Stimulated activated CD4-positive, alpha-beta T cell treated with anti-CD3 and anti-CD28 coated beads, Interleukin-4, amount 100 ng/mL, for 48 hours (primary cell): ENCODE data around the gene IFNL1.
"Not testable (repeated sequence)": the region's sequence is repeated elsewhere in the genome, so short reads cannot be mapped to it uniquely, and the experiment has no call there.

ENCODE experiments used
- DNase-seq, 2 donors: peaks; one replicate each; pipeline ENCODE4 v3.0.0-alpha.2; 2020; ENCODE audit warnings: low read depth in 2 of 2

IFNL1 gene

DNA sequence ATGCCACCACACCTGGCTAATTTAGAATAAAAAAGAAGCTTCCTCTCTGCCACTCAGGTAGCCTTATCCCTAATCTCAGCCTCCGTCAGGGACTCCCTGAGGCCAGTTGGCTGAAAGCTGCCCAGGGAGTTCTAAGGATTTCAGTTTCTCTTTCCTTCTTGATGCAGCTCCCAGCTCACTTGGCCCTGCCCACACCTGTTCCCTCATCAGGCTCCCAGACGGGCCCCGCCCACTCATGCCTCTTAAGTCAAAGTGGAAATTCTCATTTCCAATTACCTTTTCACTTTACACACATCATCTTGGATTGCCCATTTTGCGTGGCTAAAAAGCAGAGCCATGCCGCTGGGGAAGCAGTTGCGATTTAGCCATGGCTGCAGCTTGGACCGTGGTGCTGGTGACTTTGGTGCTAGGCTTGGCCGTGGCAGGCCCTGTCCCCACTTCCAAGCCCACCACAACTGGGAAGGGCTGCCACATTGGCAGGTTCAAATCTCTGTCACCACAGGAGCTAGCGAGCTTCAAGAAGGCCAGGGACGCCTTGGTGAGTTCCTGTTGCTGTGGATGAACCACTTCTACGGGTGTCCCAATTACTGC lies at the start of gene IFNL1:
IFNL1 (plus strand) TSS at position 353 of the 591 bp plus-strand sequence; CDS start at position 368, 15 bp downstream.
- no peak for DNase-seq

DNA sequence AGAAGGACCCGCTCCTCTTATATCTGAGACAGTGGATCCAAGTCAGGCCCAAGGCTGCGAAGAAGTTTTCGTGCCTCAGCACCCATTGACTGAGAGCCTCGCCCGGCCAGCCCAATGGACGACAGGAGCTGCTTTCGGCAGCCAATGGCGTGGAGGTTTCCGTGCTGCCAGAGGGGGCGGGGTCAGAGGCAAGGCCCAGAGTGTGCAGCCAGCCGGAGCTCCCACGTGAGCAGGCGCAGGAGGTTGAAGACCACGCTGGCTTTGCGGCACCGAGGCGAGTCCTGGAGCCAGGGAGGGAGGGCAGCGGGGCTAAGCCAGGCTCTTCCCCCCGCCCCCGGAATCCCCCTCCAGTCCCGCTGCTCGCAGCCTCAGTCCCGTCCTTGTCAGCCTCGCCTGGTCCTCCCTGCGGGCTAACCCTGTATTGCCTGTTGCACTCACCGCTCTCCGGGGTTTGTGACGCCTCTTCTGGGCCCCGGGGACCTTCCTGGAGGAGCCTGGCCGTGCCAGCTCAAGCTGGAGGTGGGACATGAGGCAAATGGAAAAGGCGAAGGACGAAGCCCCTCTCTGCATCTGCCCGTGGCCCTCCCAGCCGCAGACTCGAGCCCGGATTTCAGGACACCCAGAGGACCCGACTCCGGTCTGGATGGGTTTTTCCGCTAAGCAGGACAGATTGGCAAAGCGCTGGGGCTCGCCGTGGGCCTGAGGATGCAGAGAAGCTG lies 49.1 kb upstream of the IFNL1 start:
- no peak for DNase-seq

DNA sequence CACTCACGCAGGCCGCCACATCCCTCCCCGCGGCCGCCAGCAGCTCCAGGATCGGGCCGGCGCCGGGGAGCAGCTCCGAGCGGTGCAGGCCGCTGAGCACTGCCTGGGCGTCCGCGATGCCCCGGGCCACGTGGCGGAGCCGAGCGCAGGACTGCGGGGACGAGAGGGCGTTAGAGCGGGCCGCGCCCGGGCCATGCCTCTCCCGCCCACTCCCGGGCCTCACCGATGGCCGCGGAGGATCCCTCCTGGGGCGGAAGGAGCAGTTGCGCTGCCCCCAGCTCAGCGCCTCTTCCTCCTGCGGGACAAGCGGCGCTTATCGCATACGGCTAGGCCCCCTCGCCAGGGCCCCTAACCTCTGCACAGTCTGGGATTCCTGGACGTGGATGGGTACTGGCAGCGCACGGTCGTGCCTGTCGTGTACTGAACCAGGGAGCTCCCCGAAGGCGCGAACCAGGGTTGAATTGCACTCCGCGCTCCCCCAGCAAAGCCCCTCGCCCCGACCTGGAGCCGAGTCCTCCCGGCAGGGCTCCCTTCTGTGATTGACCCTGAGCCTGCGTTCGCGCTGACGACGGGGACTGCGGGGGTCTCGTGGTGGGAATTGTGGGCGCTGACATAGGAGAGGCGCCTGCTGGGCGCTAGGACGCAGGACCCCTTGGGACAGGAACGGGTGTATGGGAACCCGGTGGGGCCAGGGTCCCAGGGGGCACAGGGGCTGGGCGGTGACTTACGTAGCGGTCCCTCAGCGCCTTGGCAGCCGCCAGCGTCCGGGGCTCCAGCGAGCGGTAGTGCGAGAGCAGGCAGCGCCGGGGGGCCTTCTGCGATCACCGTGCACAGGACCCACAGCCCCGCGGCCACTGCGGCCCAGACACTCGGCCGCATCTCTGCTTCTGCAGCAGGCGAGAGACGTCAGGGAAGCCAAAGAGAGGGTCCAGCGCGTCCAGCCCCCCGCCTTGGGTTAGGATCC lies 48.2 kb upstream of the IFNL1 start:
- DNase-seq = no peak

DNA sequence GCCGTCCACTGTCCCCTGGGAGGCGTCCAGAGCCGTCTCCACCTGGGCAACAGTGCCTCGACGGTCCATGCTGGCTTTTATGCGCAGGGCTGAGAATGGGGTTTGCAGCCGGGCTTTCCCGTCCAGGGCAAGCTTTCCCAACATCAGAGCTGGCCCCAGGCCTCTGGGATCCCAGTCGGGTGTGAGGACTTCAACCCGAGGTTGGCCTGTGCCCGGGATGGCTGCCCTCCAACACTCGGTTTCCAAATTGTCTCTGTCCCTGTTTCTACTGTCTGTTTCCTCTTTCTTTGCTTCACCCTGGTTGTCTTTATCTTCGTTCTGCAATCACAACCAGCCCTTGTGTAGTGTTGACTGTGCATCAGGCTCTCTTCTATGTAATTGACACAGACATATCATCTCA lies 47.4 kb upstream of the IFNL1 start, which contains the start of gene IFNL4:
IFNL4 (minus strand) TSS at position 51 of the 400 bp plus-strand sequence.
- DNase-seq = no peak

DNA sequence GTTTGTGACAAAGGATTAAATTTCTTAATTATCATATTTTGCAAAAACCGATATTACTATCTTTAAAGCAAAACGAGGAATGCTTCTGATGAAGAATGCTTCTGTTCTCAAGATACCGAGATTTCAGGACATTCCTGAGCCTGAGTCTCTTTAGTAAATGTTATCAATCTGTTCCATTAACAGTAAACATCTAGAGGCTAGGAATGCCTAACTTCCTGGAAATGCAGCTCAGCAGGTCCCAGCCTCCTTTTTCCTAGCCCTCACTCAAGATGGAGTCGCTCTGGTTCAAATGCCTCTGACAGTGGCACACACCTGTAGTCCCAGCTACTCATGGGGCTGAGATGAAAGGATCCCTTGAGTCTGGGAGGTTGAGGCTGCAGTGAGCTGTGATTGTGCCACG lies 45.1 kb upstream of the IFNL1 start:
- DNase-seq = no peak

DNA sequence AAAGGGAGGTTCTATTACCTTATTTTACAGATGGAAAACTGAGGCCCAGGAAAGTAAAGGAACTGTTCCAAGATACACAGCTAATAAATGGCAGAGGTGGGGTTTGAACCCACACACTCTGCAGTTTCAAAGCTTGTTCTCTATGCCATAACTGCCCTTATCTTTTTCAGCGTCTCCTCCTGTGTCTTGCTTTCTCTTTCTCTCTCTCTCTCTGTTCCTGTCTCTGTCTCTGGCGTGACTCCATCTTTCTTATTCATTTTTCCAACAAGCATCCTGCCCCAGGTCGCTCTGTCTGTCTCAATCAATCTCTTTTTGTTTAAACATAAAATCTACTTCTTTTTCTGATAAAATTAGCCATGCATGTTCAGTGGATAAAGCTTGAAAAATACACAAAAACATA lies 44.4 kb upstream of the IFNL1 start:
- no peak for DNase-seq

DNA sequence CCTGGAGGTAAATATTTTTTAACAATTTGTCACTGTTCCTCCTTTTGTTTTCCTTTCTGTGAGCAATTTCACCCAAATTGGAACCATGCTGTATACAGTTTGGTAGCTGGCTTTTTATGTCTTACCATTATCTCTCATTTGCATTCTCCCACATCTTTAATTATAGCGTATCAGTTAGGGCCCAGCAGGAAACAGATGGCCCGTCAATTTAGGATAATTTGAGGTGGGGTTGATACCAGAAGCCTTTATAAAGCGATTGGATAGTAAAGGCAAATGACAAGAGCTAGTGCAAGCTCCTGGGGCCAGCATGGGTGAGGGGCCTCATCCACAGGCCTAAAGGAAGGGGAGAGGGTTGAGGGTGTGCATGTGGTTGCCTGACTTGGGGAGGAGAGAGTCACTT lies 43.7 kb upstream of the IFNL1 start:
- DNase-seq = no peak

DNA sequence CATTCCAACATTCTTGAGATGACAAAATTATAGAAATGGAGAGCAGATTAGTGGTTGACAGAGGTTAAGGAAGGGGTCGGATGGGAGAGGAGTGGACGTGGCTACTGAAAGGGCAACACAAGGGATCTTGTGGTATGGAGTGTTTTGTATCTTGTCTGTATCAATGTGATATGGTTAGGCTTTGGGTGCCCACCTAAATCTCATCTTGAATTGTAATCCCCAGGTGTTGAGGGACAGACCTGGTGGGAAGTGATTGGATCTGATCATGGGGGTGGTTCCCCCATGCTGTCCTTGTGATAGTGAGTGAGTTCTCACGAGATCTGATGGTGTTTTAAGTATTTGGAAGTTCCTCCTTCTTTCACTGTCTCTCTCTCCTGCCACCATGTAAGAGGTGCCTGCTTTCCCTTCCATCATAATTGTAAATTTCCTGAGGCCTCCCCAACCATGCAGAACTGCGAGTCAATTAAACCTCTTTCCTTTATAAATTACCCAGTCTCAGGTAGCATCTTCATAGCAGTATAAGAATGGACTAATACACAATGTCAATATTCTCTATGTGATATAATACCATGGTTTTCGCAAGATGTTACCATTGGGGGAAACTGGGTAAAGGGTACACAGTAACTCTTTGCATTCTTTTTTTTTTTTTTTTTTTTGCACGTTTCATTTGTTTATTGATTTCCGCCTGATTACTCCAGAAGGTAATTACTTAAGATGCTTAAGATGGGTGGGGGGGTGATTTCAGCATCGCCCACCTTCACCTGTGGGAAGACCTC lies 42.6 kb upstream of the IFNL1 start:
- no peak for DNase-seq

DNA sequence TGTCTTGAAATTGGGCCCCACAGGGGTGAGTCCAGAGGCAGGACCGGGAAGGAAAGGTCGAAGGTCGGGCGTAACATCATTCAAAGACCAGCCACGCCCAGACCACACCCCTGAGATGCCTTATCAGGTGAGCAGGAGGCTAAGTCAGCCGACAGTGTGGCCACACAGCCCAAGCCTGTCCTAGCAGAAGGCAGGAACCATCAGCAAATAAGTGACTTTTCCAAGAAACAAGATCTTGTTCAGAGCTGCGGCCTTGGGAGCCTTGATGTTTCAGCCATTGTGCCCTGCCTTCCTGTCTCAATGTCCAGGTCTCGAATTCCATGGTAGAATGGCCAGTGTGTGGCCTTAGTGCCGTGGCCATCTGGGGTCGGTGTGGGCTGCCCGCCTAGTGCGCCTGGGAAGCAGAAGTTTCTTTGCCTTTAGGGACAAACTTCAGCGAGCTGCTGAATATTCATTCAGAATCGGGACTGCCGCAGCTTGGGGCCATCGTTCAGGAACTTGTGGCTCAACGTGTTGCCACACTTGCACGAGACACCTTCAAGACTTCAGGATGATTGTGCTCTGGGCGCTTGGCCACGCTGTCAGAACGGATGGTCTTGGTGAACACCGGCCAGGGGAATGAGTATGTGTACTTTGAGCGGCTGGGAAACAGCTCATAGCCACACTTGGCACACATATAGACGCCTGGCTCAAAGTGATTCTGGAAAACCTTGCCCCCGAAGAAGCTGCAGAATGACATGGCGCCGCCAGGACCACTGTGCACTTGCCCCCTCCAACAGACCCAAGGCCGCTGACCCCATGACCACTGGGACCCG lies 41.5 kb upstream of the IFNL1 start:
- no peak for DNase-seq

DNA sequence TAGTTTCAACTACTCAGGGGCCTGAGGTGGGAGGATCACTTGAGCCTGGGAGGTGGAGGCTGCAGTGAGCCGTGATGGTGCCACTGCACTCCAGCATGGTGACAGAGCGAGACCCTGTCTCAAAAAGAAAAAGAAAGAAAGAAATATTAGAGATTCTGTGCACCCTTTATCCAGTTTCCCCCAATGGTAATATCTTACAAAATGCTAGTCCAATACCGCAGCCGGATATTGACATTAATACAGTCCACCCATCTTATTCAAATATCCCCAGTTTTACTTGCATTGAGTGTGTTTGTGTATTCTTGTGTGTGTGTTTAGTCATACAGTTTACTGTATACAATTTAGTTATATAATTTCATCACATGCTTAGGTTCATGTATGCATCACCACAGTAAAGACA lies 39.0 kb upstream of the IFNL1 start:
- no peak for DNase-seq

DNA sequence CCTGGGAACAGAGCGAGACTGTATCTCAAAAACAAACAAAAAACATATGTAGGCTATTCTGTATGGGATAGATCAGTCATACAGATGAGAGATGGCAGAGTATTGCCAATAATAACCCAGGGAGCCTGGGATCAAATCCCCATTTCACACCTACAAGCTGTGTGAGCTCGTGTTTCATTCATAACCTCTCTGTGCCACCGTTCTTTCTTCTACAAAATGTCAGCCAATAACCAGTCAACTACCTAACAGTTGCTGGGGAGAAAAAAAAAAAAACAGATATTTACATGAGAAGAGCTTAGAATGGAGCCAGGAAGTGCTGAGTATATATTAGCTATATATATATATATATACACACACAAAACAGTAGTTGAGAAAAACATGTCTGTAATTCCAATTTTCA lies 34.5 kb upstream of the IFNL1 start:
- DNase-seq = no peak

DNA sequence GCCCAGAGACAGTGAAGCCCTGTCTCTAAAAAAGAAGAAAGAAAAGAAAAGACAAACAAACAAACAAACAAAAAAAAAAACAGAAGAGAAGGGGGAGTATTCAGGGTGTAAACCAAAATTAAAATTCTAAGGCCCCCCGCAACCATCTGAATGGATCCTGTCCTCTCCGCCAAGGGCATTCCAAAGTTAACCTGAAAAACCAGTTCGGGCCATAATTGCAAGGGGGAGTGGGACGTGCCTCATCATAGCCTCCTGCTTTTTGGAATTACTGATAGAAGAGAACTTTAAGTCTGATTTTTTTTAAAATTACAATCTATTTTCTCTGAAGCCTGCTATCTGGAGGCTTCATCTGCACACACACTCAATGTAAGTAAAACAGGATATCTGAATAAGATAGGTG lies 33.7 kb upstream of the IFNL1 start:
- DNase-seq = no peak

DNA sequence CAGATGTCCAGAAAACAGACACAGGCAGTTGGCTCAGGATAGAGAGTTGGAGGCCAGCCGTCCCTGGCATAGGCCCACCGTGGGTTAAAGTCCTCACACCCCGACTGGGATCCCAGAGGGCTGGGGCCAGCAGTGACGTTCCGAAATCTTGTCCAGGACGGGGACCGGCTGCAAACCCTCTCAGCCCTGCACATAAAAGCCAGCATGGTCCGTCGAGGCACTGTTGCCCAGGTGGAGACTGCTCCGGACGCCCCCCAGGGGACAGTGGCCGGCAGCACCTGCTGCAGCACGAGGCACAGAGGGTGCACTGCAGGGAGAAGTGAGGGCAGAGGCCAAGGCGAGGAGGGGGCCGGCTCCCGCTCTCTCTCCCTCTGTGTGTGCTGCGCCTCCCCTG lies 32.3 kb upstream of the IFNL1 start:
- DNase-seq = no peak

DNA sequence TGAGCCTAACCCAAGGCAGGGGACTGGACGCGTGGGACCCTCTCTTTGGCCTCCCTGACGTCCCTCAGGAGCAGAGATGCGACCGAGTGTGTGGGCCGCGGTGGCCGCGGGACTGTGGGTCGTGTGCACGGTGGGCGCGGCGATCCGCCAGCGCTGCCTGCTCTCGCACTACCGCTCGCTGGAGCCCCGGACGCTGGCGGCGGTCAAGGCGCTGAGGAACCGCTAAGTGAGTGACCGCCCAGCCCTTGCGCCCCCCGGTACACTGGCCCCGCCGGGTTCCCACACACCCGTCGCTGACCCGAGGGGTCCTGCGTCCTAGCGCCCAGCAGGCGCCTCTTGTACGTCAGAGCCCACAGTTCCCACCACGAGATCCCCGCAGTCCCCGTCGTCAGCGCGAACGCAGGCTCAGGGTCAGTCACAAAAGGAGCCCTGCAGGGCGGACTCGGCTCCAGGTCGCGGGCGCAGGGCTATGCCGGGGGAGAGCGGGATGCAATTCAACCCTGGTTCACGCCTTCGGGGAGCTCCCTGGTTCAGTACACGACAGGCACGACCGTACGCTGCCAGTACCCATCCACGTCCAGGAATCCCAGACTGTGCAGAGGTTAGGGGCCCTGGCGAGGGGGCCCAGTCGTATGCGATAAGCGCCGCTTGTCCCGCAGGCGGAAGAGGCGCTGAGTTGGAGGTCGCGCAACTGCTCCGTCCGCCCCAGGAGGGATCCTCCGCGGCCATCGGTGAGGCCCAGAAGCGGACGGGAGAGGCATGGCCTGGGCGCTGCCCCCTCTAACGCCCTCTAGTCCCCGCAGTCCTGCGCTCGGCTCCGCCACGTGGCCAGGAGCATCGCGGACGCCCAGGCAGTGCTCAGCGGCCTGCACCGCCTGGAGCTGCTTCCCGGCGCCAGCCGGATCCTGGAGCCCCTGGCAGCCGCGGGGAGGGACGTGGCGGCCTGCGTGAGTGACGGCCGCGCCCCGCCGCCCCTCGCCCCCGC lies 31.6 kb upstream of the IFNL1 start:
- DNase-seq = no peak

DNA sequence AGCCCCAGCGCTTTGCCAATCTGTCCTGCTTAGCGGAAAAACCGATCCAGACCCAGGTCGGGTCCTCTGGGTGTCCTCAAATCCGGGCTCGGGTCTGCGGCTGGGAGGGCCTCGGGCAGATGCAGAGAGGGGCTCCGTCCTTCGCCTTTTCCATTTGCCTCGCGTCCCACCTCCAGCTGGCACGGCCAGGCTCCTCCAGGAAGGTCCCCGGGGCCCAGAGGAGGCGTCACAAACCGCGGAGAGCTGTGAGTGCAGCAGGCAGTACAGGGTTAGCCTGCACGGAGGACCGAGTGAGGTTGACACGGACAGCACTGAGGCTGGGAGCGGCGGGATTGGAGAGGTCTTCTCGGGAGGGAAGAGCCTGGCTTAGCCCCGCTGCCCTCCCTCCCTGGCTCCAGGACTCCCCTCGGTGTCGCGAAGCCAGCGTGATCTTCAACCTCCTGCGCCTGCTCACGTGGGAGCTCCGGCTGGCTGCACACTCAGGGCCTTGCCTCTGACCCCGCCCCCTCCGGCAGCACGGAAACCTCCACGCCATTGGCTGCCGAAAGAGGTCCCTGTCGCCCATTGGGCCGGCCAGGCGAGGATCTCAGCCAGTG lies 30.8 kb upstream of the IFNL1 start:
- DNase-seq = no peak

DNA sequence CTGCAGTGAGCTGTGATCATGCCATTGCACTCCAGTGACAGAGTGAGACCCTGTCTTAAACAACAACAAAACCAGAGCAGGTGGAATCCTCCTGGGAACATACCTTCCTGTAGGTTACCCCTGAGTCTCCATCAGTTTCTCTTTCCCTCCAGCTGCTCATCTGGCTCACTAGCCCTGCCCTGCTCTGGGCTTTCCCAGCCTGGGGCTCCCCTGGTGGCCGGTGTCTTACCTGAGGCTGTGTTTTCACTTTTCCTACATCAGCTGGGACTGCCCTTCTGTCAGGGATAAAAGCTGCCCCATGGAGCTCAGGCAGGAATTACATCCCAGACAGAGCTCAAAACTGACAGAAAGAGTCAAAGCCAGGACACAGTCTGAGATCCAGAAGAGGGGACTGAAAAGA lies 28.1 kb upstream of the IFNL1 start, which contains the start of gene IFNL2:
IFNL2 (plus strand) TSS at position 312 of the 400 bp plus-strand sequence. CDS start 173 bp downstream, outside the sequence.
- DNase-seq = not testable (repeated sequence)

DNA sequence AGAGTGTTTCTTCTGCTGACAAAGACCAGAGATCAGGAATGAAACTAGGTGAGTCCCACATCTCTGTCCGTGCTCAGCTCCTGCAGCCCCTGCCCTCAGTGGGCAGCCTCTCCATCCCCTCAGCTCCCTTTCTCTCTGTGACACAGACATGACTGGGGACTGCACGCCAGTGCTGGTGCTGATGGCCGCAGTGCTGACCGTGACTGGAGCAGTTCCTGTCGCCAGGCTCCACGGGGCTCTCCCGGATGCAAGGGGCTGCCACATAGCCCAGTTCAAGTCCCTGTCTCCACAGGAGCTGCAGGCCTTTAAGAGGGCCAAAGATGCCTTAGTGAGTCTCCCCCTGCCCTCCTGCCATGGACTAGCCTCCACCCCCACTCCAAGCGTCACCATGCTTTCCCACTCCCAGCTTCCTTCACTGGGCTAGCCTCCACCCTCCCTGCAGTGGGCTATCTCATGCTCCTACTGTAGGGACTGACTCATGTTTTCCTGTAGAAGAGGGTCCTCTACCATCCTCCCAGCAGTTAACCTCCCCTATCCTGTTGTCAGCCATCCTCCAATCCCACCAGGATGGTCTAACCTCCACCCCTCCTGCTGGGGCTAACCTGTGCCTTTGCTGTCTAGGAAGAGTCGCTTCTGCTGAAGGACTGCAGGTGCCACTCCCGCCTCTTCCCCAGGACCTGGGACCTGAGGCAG lies 27.5 kb upstream of the IFNL1 start:
- DNase-seq = not testable (repeated sequence)

DNA sequence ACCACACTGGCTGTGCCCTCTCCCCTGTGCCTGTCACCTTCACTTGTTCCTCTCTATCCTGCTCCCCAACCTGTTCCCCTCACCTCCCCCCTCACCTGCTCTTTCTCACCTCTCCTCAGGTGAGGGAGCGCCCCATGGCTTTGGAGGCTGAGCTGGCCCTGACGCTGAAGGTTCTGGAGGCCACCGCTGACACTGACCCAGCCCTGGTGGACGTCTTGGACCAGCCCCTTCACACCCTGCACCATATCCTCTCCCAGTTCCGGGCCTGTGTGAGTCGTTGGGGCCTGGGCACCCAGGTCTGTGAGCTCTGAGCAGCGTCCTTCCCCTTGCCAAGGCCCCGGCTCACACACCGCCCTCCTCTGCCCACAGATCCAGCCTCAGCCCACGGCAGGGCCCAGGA lies 26.8 kb upstream of the IFNL1 start:
- not testable (repeated sequence) for DNase-seq
